Activated T-cell treated with anti-CD3 and anti-CD28 coated beads, Interleukin-2, amount 50 U/mL, for 24 hours (primary cell): Measurements from ENCODE around the gene POC1A.

ENCODE experiments used
- DNase-seq: peaks from one replicate; pipeline ENCODE4 v3.0.0-alpha.2; 2020
- H3K27ac Mint-ChIP-seq: 2 replicates; pipeline ENCODE4 v1.8.0; 2020; ENCODE audit warnings: mild to moderate bottlenecking, mixed read lengths
- H3K27me3 Mint-ChIP-seq: 2 replicates; pipeline ENCODE4 v1.8.0; 2020; ENCODE audit warnings: mixed read lengths
- H3K36me3 Mint-ChIP-seq: 2 replicates; pipeline ENCODE4 v1.8.0; 2020; ENCODE audit warnings: low read depth, mixed read lengths
- H3K4me1 Mint-ChIP-seq: 2 replicates; pipeline ENCODE4 v1.8.0; 2020; ENCODE audit warnings: low read depth, mixed read lengths
- H3K4me3 Mint-ChIP-seq: 2 replicates; pipeline ENCODE4 v1.8.0; 2020; ENCODE audit warnings: mild to moderate bottlenecking, moderate library complexity, mixed read lengths
- H3K9me3 Mint-ChIP-seq: 2 replicates; pipeline ENCODE4 v1.8.0; 2020; ENCODE audit warnings: mixed read lengths

The POC1A gene

GRCh38 chr3:52120556-52121463 is 33.4 kb downstream of the POC1A start:
- no peak for DNase-seq
- Mint-ChIP-seq H3K27ac (no peak overlapping the region), H3K4me1 (peaks cover 3% of the 10 kb centered on the region), H3K4me3 (no peak overlapping the region), H3K36me3 (peaks cover 51% of the 10 kb centered on the region), H3K9me3 (no peaks in the 10 kb centered on the region), H3K27me3 (no peaks in the 10 kb centered on the region)

- peaks cover 52% of the 10 kb centered on the region for H3K36me3 Mint-ChIP-seq
- no peak overlapping the region for H3K27ac Mint-ChIP-seq
- H3K9me3 Mint-ChIP-seq, result no peaks in the 10 kb centered on the region
- H3K27me3 Mint-ChIP-seq, result no peaks in the 10 kb centered on the region
- no peak for DNase-seq
- H3K4me3 Mint-ChIP-seq, result no peak overlapping the region
- H3K4me1 Mint-ChIP-seq, result peaks cover 3% of the 10 kb centered on the region
These were observed 34.4 kb downstream of the POC1A start for GRCh38 chr3:52119826-52120225.

GRCh38 chr3:52119099-52119498 is 35.1 kb downstream of the POC1A start:
- H3K27me3 Mint-ChIP-seq, result no peaks in the 10 kb centered on the region
- H3K4me3 Mint-ChIP-seq, result no peak overlapping the region
- H3K4me1 Mint-ChIP-seq, result peaks cover 3% of the 10 kb centered on the region
- peaks cover 49% of the 10 kb centered on the region for H3K36me3 Mint-ChIP-seq
- no peak overlapping the region for H3K27ac Mint-ChIP-seq
- no peak for DNase-seq
- no peaks in the 10 kb centered on the region for H3K9me3 Mint-ChIP-seq

- Mint-ChIP-seq H3K27ac (no peak overlapping the region), H3K27me3 (no peaks in the 10 kb centered on the region), H3K4me3 (no peak overlapping the region), H3K4me1 (peaks cover 3% of the 10 kb centered on the region), H3K9me3 (no peaks in the 10 kb centered on the region), H3K36me3 (peaks cover 44% of the 10 kb centered on the region)
- DNase-seq, result no peak
These were observed 35.9 kb downstream of the POC1A start for GRCh38 chr3:52118156-52118875.

DNA sequence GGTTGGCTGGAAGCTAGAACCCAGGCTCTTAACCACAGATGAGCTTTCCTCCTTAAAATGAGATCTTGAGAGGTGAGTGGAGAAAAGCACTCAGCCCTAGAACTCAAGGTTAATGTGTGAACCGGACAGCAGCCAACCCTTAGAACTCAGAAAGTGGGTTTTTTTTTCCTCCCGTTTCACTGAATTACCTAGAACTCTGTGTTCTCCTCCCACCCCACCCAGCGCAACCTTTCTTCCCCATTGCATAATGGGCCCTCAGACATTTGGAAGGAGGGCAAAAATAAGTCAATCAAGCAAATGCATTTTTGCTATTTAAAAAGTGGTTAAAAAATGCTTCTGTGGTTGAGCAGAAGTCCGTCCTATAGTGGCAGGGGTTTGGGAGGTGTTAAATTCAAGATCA is 36.7 kb downstream of the POC1A start:
- no peak for DNase-seq
- H3K4me1 Mint-ChIP-seq, result peaks cover 3% of the 10 kb centered on the region
- peaks cover 41% of the 10 kb centered on the region for H3K36me3 Mint-ChIP-seq
- no peaks in the 10 kb centered on the region for H3K9me3 Mint-ChIP-seq
- no peaks in the 10 kb centered on the region for H3K27me3 Mint-ChIP-seq
- no peak overlapping the region for H3K27ac Mint-ChIP-seq
- H3K4me3 Mint-ChIP-seq, result no peak overlapping the region

DNA sequence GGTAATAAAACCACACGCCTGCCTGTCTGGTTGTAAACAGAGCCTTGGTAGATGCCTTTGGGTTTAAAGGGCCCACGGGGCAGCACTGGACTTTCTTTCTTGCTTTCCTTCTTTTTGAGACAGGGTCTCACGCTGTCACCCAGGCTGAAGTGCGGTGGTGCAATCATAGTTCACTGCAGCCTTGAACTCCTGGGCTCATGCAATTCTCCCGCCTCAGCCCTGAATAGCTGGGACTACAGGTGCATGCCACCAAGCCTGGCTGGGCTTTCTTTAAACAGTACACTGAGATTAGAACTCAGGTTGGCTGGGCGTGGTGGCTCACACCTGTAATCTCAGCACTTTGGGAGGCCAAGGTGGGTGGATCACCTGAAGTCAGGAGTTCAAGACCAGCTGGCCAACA is 42.2 kb downstream of the POC1A start:
- Mint-ChIP-seq H3K36me3 (peaks cover 27% of the 10 kb centered on the region), H3K27me3 (no peaks in the 10 kb centered on the region), H3K27ac (no peak overlapping the region), H3K4me3 (no peak overlapping the region), H3K4me1 (no peaks in the 10 kb centered on the region), H3K9me3 (no peaks in the 10 kb centered on the region)
- no peak for DNase-seq

- H3K27me3 Mint-ChIP-seq, result no peaks in the 10 kb centered on the region
- H3K4me3 Mint-ChIP-seq, result no peak overlapping the region
- no peak overlapping the region for H3K27ac Mint-ChIP-seq
- H3K4me1 Mint-ChIP-seq, result no peaks in the 10 kb centered on the region
- DNase-seq, result no peak
- no peaks in the 10 kb centered on the region for H3K9me3 Mint-ChIP-seq
- H3K36me3 Mint-ChIP-seq, result peaks cover 31% of the 10 kb centered on the region
These were observed 43.7 kb downstream of the POC1A start for GRCh38 chr3:52110502-52110901.

DNA sequence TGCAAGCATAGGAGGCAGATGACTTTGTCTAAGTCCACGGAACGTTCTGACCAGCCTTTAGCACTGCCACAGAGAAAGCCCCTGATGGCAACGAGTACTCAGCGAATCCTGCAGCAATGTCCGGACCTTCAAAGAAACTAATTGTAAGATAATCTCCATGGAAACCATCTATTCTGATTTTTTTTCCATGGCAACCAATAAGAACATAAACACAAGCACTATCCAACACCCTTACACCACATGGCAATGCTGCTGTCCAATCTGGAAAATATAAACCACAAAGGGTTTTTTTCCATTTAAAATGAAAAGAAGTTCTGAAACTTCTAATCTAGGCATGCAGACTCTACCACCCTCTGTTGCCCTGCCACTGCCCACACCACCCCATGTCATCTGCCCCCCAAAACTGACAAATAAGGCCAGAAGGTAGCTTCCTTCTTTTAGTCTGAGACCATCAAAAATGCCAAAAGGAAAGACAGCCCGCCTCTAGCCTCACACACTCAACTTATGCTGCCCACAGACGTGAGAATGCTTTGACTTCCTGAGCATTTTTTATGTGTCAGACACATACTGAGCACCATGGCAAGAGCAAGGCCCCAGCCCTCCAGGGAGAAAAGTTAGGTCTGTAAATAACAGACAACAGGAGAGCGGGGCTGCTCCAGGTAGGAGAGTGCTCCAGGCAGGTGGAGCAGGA is 44.5 kb downstream of the POC1A start:
- Mint-ChIP-seq H3K36me3 (peaks cover 28% of the 10 kb centered on the region), H3K27me3 (no peaks in the 10 kb centered on the region), H3K9me3 (no peaks in the 10 kb centered on the region), H3K4me1 (no peaks in the 10 kb centered on the region), H3K4me3 (no peak overlapping the region), H3K27ac (no peak overlapping the region)
- DNase-seq, result no peak

GRCh38 chr3:52108302-52109232 is 45.7 kb downstream of the POC1A start:
- H3K36me3 Mint-ChIP-seq, result peaks cover 30% of the 10 kb centered on the region
- H3K4me3 Mint-ChIP-seq, result no peak overlapping the region
- H3K9me3 Mint-ChIP-seq, result no peaks in the 10 kb centered on the region
- no peak for DNase-seq
- H3K27ac Mint-ChIP-seq, result no peak overlapping the region
- H3K27me3 Mint-ChIP-seq, result no peaks in the 10 kb centered on the region
- no peaks in the 10 kb centered on the region for H3K4me1 Mint-ChIP-seq

GRCh38 chr3:52106951-52107611 is 47.1 kb downstream of the POC1A start:
- Mint-ChIP-seq H3K4me3 (no peak overlapping the region), H3K27me3 (no peaks in the 10 kb centered on the region), H3K27ac (no peak overlapping the region), H3K9me3 (no peaks in the 10 kb centered on the region), H3K36me3 (peaks cover 28% of the 10 kb centered on the region), H3K4me1 (no peaks in the 10 kb centered on the region)
- DNase-seq, result no peak

GRCh38 chr3:52104684-52105640 is 49.3 kb downstream of the POC1A start:
- Mint-ChIP-seq H3K36me3 (peaks cover 42% of the 10 kb centered on the region), H3K4me3 (no peak overlapping the region), H3K27me3 (no peaks in the 10 kb centered on the region), H3K4me1 (no peaks in the 10 kb centered on the region), H3K27ac (no peak overlapping the region), H3K9me3 (peaks cover 5% of the 10 kb centered on the region)
- DNase-seq, result no peak

GRCh38 chr3:52102934-52103333 is 51.3 kb downstream of the POC1A start:
- Mint-ChIP-seq H3K4me1 (no peaks in the 10 kb centered on the region), H3K9me3 (peaks cover 5% of the 10 kb centered on the region), H3K27ac (no peak overlapping the region), H3K4me3 (no peak overlapping the region), H3K27me3 (no peaks in the 10 kb centered on the region), H3K36me3 (peaks cover 39% of the 10 kb centered on the region)
- no peak for DNase-seq

GRCh38 chr3:52099001-52099401 is 55.2 kb downstream of the POC1A start:
- Mint-ChIP-seq H3K27ac (no peak overlapping the region), H3K9me3 (peaks cover 5% of the 10 kb centered on the region), H3K4me3 (no peak overlapping the region), H3K36me3 (peaks cover 50% of the 10 kb centered on the region), H3K27me3 (no peaks in the 10 kb centered on the region), H3K4me1 (no peaks in the 10 kb centered on the region)
- DNase-seq, result no peak
